ENCODE results near the gene RSPH3. TPM values are rescaled to one million over a fixed set of nuclear protein-coding genes. Genes with fewer than 3 reads are reported as not detected.

The RSPH3 gene
- polyA plus RNA-seq, 1 donor from 2014 or later: 3.5 TPM

- Histone ChIP-seq H3K4me3 (ENCODE audit: low read length) (no peak overlapping the region), H4K20me1 (ENCODE audit: insufficient read depth) (no peaks in the 10 kb centered on the region), H3K36me3 (ENCODE audit: insufficient read depth, low read length) (no peaks in the 10 kb centered on the region), H3K27me3 (ENCODE audit: insufficient read depth, low read depth, low read length) (no peaks in the 10 kb centered on the region), H3K79me2 (replicated peaks; ENCODE audit: insufficient read depth, low read length) (no peaks in the 10 kb centered on the region), H3K9me2 (ENCODE audit: insufficient read depth, low read length) (no peaks in the 10 kb centered on the region), H3K27ac (ENCODE audit: low read length) (no peak overlapping the region), H3K4me2 (ENCODE audit: low read length) (no peak overlapping the region), H3K9me3 (ENCODE audit: low read length) (no peaks in the 10 kb centered on the region), H3K9ac (ENCODE audit: low read length) (no peak overlapping the region), H3F3A (ENCODE audit: insufficient read depth, low read length, poor library complexity, severe bottlenecking) (no peaks in the 10 kb centered on the region), H2AFZ (ENCODE audit: low read depth, low read length) (no peak overlapping the region)
- no peak for TF ChIP-seq POLR2AphosphoS5 (IDR thresholded peaks at IDR 0.05)
- no peak for TF ChIP-seq REST (IDR thresholded peaks at IDR 0.05; ENCODE audit: borderline replicate concordance)
- no peak for TF ChIP-seq SMC3 (conservative IDR thresholded peaks at IDR 0.05; ENCODE audit: poor library complexity)
- no peak for TF ChIP-seq MXI1 (conservative IDR thresholded peaks at IDR 0.05; ENCODE audit: poor library complexity, severe bottlenecking)
- no peak for TF ChIP-seq CTCF (IDR thresholded peaks at IDR 0.05; ENCODE audit: poor library complexity, severe bottlenecking)
- no peak for TF ChIP-seq EP300 (conservative IDR thresholded peaks at IDR 0.05; ENCODE audit: poor library complexity, severe bottlenecking)
- TF ChIP-seq RAD21 (conservative IDR thresholded peaks at IDR 0.05): no peak
- TF ChIP-seq EZH2 (IDR thresholded peaks at IDR 0.05; ENCODE audit: borderline replicate concordance, insufficient read depth, low read length, poor library complexity, severe bottlenecking): no peak
- TF ChIP-seq TAF1 (IDR thresholded peaks at IDR 0.05; ENCODE audit: low read depth): no peak
Measured at GRCh38 chr6:158947284-158947683, 52.7 kb downstream of the RSPH3 start.

- H3K27ac ChIP-seq (ENCODE audit: low read length): no peak overlapping the region
- no peak for TF ChIP-seq RAD21 (conservative IDR thresholded peaks at IDR 0.05)
- TF ChIP-seq POLR2AphosphoS5 (IDR thresholded peaks at IDR 0.05): no peak
- TF ChIP-seq MXI1 (conservative IDR thresholded peaks at IDR 0.05; ENCODE audit: poor library complexity, severe bottlenecking): no peak
- TF ChIP-seq REST (IDR thresholded peaks at IDR 0.05; ENCODE audit: borderline replicate concordance): no peak
- no peak for TF ChIP-seq EP300 (conservative IDR thresholded peaks at IDR 0.05; ENCODE audit: poor library complexity, severe bottlenecking)
- no peak for TF ChIP-seq CTCF (IDR thresholded peaks at IDR 0.05; ENCODE audit: poor library complexity, severe bottlenecking)
- TF ChIP-seq EZH2 (IDR thresholded peaks at IDR 0.05; ENCODE audit: borderline replicate concordance, insufficient read depth, low read length, poor library complexity, severe bottlenecking): no peak
- H3K36me3 ChIP-seq (ENCODE audit: insufficient read depth, low read length): no peaks in the 10 kb centered on the region
- no peaks in the 10 kb centered on the region for H3K9me2 ChIP-seq (ENCODE audit: insufficient read depth, low read length)
- no peaks in the 10 kb centered on the region for H3F3A ChIP-seq (ENCODE audit: insufficient read depth, low read length, poor library complexity, severe bottlenecking)
- H3K9ac ChIP-seq (ENCODE audit: low read length): no peak overlapping the region
- no peak overlapping the region for H2AFZ ChIP-seq (ENCODE audit: low read depth, low read length)
- H3K4me2 ChIP-seq (ENCODE audit: low read length): no peak overlapping the region
- no peaks in the 10 kb centered on the region for H3K79me2 ChIP-seq (replicated peaks; ENCODE audit: insufficient read depth, low read length)
- no peaks in the 10 kb centered on the region for H3K27me3 ChIP-seq (ENCODE audit: insufficient read depth, low read depth, low read length)
- no peaks in the 10 kb centered on the region for H3K9me3 ChIP-seq (ENCODE audit: low read length)
- no peaks in the 10 kb centered on the region for H4K20me1 ChIP-seq (ENCODE audit: insufficient read depth)
- H3K4me3 ChIP-seq (ENCODE audit: low read length): no peak overlapping the region
Measured at GRCh38 chr6:158943380-158944032, 56.5 kb downstream of the RSPH3 start.

Data from neural cell (in vitro differentiated cells).